Measurements from ENCODE around the gene IFITM5. TPM values are rescaled to one million over a fixed set of nuclear protein-coding genes. Genes with fewer than 3 reads are reported as not detected.

The IFITM5 gene
- total RNA-seq, 4 donors from 2014 or later: not detected

DNA sequence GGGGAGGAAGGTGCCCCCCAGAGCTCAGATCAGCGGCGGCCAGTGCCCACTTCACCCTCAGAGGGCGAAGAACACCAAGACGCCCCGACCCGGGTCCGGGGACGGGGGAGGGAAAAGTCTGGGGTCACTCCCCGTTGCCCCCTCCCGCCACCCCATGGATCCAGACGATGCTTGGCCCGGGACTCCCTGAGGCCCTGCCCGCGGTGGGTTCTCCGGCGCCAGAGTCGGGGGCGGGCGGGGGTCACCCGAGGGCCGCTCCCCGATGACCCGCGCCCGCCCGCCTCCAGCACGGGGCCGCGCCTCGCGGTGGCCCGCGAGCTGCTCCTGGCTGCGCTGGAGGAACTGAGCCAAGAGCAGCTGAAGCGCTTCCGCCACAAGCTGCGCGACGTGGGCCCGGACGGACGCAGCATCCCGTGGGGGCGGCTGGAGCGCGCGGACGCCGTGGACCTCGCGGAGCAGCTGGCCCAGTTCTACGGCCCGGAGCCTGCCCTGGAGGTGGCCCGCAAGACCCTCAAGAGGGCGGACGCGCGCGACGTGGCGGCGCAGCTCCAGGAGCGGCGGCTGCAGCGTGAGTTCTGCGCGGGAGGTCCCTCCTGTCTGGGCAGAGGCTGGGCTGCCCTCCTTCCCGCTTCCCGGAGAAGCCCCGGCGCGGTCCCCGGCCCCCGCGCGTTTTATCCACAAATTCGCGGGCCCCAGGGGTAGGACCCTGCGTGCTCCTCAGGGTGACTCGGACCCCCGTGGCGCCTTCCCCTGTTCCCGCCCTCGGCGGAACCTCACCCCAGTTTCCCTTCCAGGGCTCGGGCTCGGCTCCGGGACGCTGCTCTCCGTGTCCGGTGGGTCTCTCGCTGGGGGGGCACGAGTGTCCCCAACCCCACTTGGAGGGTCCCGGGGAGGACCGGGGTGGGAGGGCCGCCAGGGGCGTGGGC is 20.0 kb downstream of the IFITM5 start:
- TF ChIP-seq, protein P1, sequence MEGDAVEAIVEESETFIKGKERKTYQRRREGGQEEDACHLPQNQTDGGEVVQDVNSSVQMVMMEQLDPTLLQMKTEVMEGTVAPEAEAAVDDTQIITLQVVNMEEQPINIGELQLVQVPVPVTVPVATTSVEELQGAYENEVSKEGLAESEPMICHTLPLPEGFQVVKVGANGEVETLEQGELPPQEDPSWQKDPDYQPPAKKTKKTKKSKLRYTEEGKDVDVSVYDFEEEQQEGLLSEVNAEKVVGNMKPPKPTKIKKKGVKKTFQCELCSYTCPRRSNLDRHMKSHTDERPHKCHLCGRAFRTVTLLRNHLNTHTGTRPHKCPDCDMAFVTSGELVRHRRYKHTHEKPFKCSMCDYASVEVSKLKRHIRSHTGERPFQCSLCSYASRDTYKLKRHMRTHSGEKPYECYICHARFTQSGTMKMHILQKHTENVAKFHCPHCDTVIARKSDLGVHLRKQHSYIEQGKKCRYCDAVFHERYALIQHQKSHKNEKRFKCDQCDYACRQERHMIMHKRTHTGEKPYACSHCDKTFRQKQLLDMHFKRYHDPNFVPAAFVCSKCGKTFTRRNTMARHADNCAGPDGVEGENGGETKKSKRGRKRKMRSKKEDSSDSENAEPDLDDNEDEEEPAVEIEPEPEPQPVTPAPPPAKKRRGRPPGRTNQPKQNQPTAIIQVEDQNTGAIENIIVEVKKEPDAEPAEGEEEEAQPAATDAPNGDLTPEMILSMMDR (IDR thresholded peaks at IDR 0.05): no peak
- peak in 1 of 4 donors; percentile 48 for TF ChIP-seq POLR2A (IDR thresholded peaks at IDR 0.05)
- Histone ChIP-seq H3K4me1 (peaks cover 8 to 34% (median 32%) of the 10 kb centered on the region in 3 donors), H3K9me3 (no peaks in the 10 kb centered on the region), H3K27me3 (peaks cover 19 to 79% (median 37%) of the 10 kb centered on the region in 4 donors), H3K36me3 (no peaks in the 10 kb centered on the region), H3K4me3 (peak overlapping the region; percentile 3 to 59 (median 26)), H3K27ac (no peak overlapping the region)
- intact Hi-C loops (cut with DNase I): no loop called here
- 54 to 64% methylated on average over 3 to 8 of the region's 97 CpGs for WGBS, 2 donors
- no peak for DNase-seq

DNA sequence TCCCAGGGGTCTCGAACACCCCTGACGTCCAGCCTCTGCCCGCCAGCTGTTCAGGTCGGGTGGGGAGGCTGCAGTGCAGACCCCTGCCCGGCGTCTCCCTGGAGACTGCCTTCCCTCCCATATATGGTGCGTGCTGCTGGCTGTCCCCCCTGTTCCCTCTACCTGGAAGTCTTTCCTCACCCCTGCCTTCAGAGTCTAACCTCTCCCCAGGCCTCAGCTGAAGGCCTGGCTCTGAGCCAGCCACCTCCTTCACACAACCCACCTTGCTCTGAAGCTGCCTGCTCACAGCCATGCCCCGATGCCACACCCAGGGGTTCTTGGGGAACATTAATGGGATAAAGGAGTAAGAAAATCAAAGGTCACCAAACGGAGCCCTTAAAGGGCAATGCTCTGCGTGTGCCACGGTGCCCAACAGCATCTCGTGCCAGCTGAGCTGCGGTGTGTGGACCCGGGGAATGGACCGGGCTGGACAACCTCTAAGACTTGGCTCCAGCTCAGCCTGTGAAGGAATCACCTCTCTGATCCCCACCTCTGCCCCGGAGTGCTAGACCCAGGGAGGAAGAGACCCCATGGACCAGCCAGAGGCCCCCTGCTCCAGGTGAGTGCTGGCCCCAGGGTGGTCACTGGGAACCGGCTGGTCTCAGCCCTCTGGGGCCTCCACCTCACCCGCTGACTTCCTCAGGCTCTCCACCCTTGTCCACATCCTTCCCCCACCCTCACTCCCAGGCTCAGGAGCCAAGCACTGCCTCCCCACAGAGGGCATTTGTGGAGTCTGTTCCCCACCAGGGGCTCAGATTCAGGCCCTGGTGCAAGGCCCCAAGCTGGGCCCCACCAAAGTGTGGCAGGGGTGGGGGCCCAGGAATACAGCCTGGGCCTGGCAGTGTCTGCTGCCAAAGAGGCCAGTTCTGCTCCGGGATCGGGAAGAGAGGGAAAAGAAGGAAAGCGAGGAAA is 21.1 kb downstream of the IFITM5 start, which contains the start of gene NLRP6:
Gene NLRP6, plus strand, starts transcription at position 407 of the 951 bp plus-strand sequence. Its CDS starts 163 bp downstream, at position 570.
- Histone ChIP-seq H3K9me3 (no peaks in the 10 kb centered on the region), H3K27ac (no peak within 1 kb of the TSS), H3K4me1 (peaks cover 8 to 34% (median 32%) of the 10 kb centered on the region in 3 donors), H3K4me3 (peak within 1 kb of the TSS in 3 of 4 donors; percentile 3 to 59 (median 41)), H3K36me3 (no peaks in the 10 kb centered on the region), H3K27me3 (peaks cover 19 to 69% (median 37%) of the 10 kb centered on the region in 4 donors)
- TF ChIP-seq, protein P1 (IDR thresholded peaks at IDR 0.05): no peak
- no peak for TF ChIP-seq POLR2A (IDR thresholded peaks at IDR 0.05)
- intact Hi-C loops (cut with DNase I): no loop called here
- no peak for DNase-seq
- 79 to 85% methylated on average over 16 to 19 of the region's 21 CpGs for WGBS, 2 donors

DNA sequence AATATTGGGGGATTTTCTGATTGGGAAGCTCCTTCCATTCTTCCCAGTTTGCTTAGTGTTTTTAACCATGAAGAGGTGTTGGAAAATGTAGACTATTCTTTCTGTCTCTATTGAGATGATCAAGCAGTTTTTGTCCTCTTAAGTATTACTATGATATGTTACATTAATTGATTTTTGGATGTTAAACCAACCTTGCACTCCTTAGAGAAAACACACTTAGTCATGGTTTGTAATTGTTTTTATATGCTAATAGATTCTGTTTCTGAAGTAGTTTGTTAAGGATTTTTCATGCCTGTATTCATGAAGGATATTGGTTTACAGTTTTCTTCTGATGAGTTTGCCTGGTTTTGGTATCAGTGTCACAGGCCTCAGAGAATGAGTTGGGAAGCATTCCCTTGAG is 23.1 kb downstream of the IFITM5 start:
- Histone ChIP-seq H3K27ac (no peak overlapping the region), H3K9me3 (no peaks in the 10 kb centered on the region), H3K27me3 (peaks cover 19 to 69% (median 23%) of the 10 kb centered on the region in 4 donors), H3K36me3 (no peaks in the 10 kb centered on the region), H3K4me1 (peaks cover 8 to 26% (median 25%) of the 10 kb centered on the region in 3 donors), H3K4me3 (no peak overlapping the region)
- TF ChIP-seq POLR2A (IDR thresholded peaks at IDR 0.05): no peak
- TF ChIP-seq, protein P1 (IDR thresholded peaks at IDR 0.05): no peak
- DNase-seq: no peak
- intact Hi-C loops (cut with DNase I): no loop called here

DNA sequence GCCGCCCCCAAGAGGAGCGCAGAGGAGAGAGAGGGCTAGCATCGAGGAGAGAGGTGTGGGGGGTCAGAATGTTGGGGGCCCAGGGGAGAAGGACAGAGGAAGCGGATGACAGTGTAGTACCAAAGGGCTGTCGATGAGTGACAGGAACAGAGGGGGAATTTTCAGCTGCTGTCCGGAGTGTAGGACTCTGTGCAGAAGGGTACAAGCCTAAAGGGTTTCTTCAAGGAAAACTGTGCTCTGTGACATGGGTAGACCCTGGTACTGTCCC is 26.5 kb downstream of the IFITM5 start:
- Histone ChIP-seq H3K9me3 (no peaks in the 10 kb centered on the region), H3K4me1 (peaks cover 0 to 8% (median 0%) of the 10 kb centered on the region in 3 donors), H3K27ac (no peak overlapping the region), H3K27me3 (peaks cover 0 to 50% (median 0%) of the 10 kb centered on the region in 4 donors), H3K36me3 (no peaks in the 10 kb centered on the region), H3K4me3 (no peak overlapping the region)
- intact Hi-C loops (cut with DNase I): no loop called here
- 83 to 85% methylated on average over 5 to 6 of the region's 6 CpGs for WGBS, 2 donors
- TF ChIP-seq, protein P1 (IDR thresholded peaks at IDR 0.05): no peak
- no peak for TF ChIP-seq POLR2A (IDR thresholded peaks at IDR 0.05)
- DNase-seq: no peak
